ENCODE measurements around the gene SVOPL.

Gene SVOPL

GRCh38 chr7:138610671-138611170 lies 90.4 kb downstream of the SVOPL start:
- in situ Hi-C loops (cut with HindIII; ENCODE audit: low sequenced_read_pairs) = no loop called here

GRCh38 chr7:138608275-138608674 lies 92.9 kb downstream of the SVOPL start:
- in situ Hi-C loops (cut with HindIII; ENCODE audit: low sequenced_read_pairs) = no loop called here

- in situ Hi-C loops (cut with HindIII; ENCODE audit: low sequenced_read_pairs) = no loop called here
These were observed 93.7 kb downstream of the SVOPL start for GRCh38 chr7:138607216-138608126.

- in situ Hi-C loops (cut with HindIII; ENCODE audit: low sequenced_read_pairs) = no loop called here
These were observed 94.9 kb downstream of the SVOPL start for GRCh38 chr7:138606236-138606635.

- in situ Hi-C loops (cut with HindIII; ENCODE audit: low sequenced_read_pairs) = no loop called here
These were observed 97.4 kb downstream of the SVOPL start for GRCh38 chr7:138603549-138604318.

- in situ Hi-C loops (cut with HindIII; ENCODE audit: low sequenced_read_pairs) = no loop called here
These were observed 98.7 kb downstream of the SVOPL start for GRCh38 chr7:138602451-138602850.

- in situ Hi-C loops (cut with HindIII; ENCODE audit: low sequenced_read_pairs) = no loop called here
These were observed 105.7 kb downstream of the SVOPL start for GRCh38 chr7:138595454-138595853.

- in situ Hi-C loops (cut with HindIII; ENCODE audit: low sequenced_read_pairs) = no loop called here
These were observed 111.0 kb downstream of the SVOPL start for GRCh38 chr7:138590154-138590553.

- in situ Hi-C loops (cut with HindIII; ENCODE audit: low sequenced_read_pairs) = no loop called here
These were observed 112.2 kb downstream of the SVOPL start for GRCh38 chr7:138588986-138589385.

- in situ Hi-C loops (cut with HindIII; ENCODE audit: low sequenced_read_pairs) = no loop called here
These were observed 113.7 kb downstream of the SVOPL start for GRCh38 chr7:138587485-138587884.

GRCh38 chr7:138585283-138585993 lies 115.7 kb downstream of the SVOPL start:
- in situ Hi-C loops (cut with HindIII; ENCODE audit: low sequenced_read_pairs) = no loop called here

- in situ Hi-C loops (cut with HindIII; ENCODE audit: low sequenced_read_pairs) = no loop called here
These were observed 116.5 kb downstream of the SVOPL start for GRCh38 chr7:138584696-138585095.

GRCh38 chr7:138584283-138584682 lies 116.9 kb downstream of the SVOPL start:
- in situ Hi-C loops (cut with HindIII; ENCODE audit: low sequenced_read_pairs) = no loop called here

GRCh38 chr7:138581065-138581464 lies 120.1 kb downstream of the SVOPL start:
- in situ Hi-C loops (cut with HindIII; ENCODE audit: low sequenced_read_pairs) = no loop called here

- in situ Hi-C loops (cut with HindIII; ENCODE audit: low sequenced_read_pairs) = no loop called here
These were observed 121.5 kb downstream of the SVOPL start for GRCh38 chr7:138579671-138580070.

- in situ Hi-C loops (cut with HindIII; ENCODE audit: low sequenced_read_pairs) = no loop called here
These were observed 122.0 kb downstream of the SVOPL start for GRCh38 chr7:138579136-138579535.

- in situ Hi-C loops (cut with HindIII; ENCODE audit: low sequenced_read_pairs) = no loop called here
These were observed 125.2 kb downstream of the SVOPL start for GRCh38 chr7:138575897-138576428.

- in situ Hi-C loops (cut with HindIII; ENCODE audit: low sequenced_read_pairs) = no loop called here
These were observed 127.4 kb downstream of the SVOPL start for GRCh38 chr7:138573741-138574140.

GRCh38 chr7:138570715-138571114 lies 130.4 kb downstream of the SVOPL start:
- in situ Hi-C loops (cut with HindIII; ENCODE audit: low sequenced_read_pairs) = no loop called here

GRCh38 chr7:138569418-138569817 lies 131.7 kb downstream of the SVOPL start:
- in situ Hi-C loops (cut with HindIII; ENCODE audit: low sequenced_read_pairs) = no loop called here

- in situ Hi-C loops (cut with HindIII; ENCODE audit: low sequenced_read_pairs) = no loop called here
These were observed 132.5 kb downstream of the SVOPL start for GRCh38 chr7:138568655-138569054.
